Hematopoietic multipotent progenitor cell treated with erythropoietin and hydrocortisone succinate and interleukin-3 and kit ligand, for 17 days (in vitro differentiated cells): ENCODE measurements around the gene CUEDC1.
A peak's percentile ranks its signal among the peaks of the same experiment; 100 is the strongest.

Experiments
- DNase-seq: peaks from one replicate; pipeline ENCODE4 v3.0.0-alpha.2; 2015; ENCODE audit warnings: low spot score

The CUEDC1 gene

GRCh38 chr17:57955183-57955931 is at the start of gene CUEDC1:
Gene CUEDC1, minus strand, starts transcription at chr17:57955412. Its CDS starts 69,848 bp downstream, at chr17:57885564.
- DNase-seq, result no peak

DNA sequence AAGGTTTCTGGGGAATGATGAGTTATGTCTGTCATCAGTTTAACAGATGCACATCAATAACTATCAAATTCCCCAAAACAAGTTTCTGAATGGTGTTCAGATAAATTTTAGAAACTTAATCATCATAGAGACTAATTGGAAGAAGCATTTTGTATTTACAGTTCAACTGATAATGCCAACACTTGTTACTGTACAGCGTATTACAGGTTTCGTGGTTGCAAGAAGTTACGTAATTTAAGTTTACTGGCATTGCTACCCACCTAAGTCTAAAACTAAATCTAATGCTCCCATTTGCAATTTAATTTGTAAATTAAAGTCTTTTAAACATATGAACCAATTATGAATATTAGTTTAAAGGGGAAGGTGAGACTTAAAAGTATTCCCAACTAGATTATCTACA is 48.8 kb upstream of the CUEDC1 start:
- peak; percentile 12 for DNase-seq

GRCh38 chr17:58002973-58003372 is 47.8 kb upstream of the CUEDC1 start:
- no peak for DNase-seq

GRCh38 chr17:58002154-58002948 is 47.1 kb upstream of the CUEDC1 start:
- no peak for DNase-seq

- no peak for DNase-seq
Measured at GRCh38 chr17:58001461-58002124, 46.4 kb upstream of the CUEDC1 start.

- peak; percentile 88 for DNase-seq
Measured at GRCh38 chr17:57999496-58000017, 44.3 kb upstream of the CUEDC1 start.

DNA sequence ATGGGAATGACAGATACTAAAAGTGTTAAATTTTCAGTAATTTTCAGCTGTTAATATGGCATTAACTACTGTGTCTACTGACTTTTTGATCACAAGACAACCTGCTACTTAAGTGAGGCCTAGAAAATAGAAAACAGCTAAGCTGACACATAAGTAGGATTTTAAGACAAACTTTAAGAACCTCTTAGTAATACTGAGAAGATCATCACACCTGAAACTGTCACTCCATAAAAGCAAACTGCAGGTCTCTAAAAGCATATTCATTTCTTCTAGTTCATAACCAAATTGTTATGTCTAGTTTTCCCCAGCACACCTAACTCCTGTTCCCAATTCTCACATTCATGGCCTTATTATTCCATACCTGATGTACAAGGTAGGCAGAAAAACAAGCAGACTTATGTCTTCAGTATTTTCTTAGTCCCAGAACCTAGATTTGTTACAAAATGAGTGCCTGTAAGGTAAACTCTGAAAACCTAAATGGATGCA is 43.8 kb upstream of the CUEDC1 start:
- DNase-seq, result no peak

DNA sequence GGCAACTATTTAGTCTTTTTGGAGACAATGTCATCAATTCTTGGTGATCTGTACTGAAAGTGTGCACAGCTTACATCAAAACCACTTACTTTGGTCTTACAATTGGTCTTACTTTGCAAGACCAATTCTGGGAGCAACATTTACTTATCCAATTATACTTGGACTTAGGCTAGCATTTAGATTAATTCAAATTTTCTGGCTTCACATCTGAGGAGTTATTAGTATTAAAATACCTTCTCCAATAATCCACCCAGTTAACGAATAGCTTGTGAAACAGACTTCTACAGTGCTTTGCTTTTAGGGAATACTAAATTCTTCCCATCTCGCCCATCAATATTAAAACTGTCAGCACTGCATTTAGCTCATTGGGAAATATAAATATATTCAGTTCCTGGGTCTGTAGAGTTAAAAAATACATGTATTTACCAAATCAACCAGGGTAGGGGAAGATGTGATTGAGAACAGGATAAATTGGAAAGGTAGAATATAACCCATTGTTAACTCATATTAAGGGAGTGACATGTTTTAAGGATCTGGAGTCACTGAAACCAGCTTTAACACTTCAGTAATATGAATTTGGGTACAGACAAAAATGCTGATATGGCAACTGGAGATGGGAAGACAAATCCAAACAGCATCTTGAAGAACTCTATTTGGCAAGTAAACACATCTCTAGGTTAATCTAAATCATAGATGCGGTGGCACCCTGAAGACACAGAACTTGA is 42.0 kb upstream of the CUEDC1 start:
- no peak for DNase-seq

- DNase-seq, result peak; percentile 82
Measured at GRCh38 chr17:57995076-57995956, 40.1 kb upstream of the CUEDC1 start.

DNA sequence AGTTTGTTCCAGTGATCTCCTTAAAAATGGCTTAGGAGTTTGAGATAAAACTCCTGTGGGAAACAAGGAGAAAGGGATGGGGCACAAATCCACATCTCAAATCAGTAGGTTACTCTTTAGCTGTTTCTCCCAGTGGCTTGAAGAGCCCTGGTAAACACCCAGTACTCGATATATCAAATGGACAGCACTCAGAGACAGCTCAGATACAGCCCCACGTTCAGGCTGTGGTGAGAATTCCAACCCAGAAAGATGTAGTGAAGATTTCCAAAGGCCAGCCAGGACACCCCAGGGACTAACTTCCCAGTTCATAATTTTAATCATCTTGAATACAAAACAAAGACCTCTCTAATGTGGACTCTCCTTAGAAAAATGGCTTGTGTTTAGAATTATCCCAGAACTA is 39.2 kb upstream of the CUEDC1 start:
- no peak for DNase-seq

DNA sequence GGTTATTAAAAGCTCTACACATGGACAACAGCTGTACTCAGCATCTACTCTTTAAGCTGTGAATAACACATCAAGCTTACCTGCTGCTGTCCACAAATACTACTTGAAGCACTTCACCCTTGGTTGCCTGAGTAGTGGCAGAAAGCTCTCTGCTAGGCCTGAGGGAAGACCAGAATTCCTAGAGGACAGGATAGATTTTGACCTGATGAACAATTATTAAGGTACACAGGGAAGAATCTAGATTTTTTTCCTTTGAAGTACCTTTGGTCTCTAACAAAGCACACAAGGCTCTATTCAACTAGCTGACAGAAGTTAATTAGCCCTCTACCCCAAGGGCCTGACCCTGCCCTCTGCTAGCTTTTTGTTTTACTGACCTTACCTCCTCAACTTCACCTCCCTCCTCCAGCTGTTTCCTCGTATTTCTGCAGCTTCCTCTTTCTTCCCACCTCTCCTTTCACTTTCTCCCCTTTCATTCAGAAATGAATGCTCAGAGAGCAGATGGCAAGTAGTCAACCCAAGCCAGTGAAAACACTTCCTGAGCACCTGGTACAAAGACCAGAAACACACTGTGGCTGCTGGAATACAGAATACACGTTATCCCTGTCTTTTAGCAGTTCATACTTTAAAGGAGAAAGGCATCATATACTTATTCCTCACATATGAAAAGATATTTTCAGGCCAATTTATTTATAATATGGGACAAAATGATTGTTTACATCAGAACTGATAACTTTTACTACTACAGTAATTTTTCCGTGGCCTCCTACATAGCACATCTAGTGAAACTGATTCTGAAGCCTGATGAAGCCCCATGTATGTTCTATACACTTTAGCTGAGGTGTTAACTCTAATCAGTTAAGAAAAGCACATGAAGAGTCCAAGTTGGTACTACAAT is 38.5 kb upstream of the CUEDC1 start:
- no peak for DNase-seq

DNA sequence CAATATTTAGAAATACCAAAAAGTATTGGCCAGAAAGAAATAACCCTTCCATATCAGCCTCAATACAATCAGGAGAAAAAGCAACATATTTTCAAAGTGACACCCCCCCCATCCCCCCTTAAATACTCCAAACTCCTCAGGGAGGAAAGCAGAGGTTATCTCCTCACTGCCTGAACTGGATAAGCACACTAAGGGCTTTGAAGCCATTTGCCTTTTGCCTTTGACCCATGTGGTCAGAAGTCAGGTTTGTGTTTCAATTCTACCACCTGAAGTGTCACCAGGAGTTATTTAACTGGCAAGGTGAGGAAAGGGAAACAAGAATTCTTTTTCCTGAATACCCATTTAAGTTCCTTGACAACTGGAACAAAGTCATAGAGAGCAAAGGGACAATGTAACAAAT is 36.3 kb upstream of the CUEDC1 start:
- no peak for DNase-seq

GRCh38 chr17:57990037-57990436 is 34.8 kb upstream of the CUEDC1 start:
- DNase-seq, result no peak

- peak; percentile 85 for DNase-seq
Measured at GRCh38 chr17:57988301-57989250, 33.4 kb upstream of the CUEDC1 start.

DNA sequence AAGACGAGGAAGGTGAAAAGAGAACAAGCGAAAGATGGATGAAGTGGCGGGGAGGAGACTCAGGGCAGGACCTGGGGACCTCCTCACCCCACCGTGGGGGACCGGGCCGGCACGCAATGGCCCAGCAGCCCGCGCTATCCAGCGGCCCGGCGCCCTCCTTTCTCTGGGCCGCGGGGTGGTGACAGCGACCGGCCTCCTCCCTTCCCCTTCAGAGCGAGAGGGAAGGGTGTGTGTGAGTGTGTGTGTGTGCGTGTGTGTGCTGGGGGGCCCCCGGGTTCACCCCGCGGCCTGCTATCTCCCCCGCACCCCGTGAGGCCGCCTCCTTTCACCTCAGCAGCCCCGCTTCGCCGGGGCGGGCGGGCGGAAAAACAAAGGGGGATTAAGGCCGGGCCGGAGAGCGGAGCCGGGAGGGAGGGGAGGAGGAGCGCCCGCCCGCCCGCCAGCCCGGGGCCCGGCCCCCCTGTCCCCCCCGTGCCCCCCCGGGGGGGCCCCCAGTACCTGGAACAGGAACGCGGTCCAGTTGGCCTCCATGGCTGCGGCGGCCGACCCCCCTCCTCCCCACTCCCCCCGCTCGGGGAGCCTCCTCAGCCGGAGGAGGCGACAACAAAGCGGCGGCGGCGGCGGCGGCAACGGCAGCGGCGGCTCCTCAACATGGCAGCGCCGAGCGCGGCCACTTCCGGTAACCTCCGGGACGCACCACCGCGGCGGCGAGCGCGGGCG is 32.5 kb upstream of the CUEDC1 start, which contains the start of gene VEZF1:
Gene VEZF1, minus strand, starts transcription at position 674 of the 720 bp plus-strand sequence. Its CDS starts 143 bp downstream, at position 531.
- DNase-seq, result peak; percentile 73

- peak; percentile 62 for DNase-seq
Measured at GRCh38 chr17:57986841-57987580, 31.8 kb upstream of the CUEDC1 start.

- DNase-seq, result no peak
Measured at GRCh38 chr17:57985675-57985974, 30.4 kb upstream of the CUEDC1 start.
